Bronchial epithelial cell (primary cell): ENCODE data around the gene CRABP2. TPM values are rescaled to one million over a fixed set of nuclear protein-coding genes. Genes with fewer than 3 reads are reported as not detected.

Experiments used
- DNase-seq: peaks from one replicate; pipeline ENCODE4 v3.0.0-alpha.2; 2010; ENCODE audit warnings: low read depth
- FAIRE-seq: peaks from 2 replicates; lab custom pipeline; 2011; peaks lifted over from hg19 to GRCh38; lab: Jason Lieb, UNC
- H3K27me3 ChIP-seq: 2 replicates; pipeline ENCODE4 v1.5.1; 2011; ENCODE audit warnings: low read length; ENCODE audit not compliant: control insufficient read depth, insufficient read depth
- H3K36me3 ChIP-seq: 2 replicates; pipeline ENCODE4 v1.5.1; 2011; ENCODE audit warnings: low read length; ENCODE audit not compliant: control insufficient read depth, insufficient read depth
- H3K4me3 ChIP-seq: 2 replicates; pipeline ENCODE4 v1.5.1; 2011; ENCODE audit warnings: mild to moderate bottlenecking, low read depth, low read length, control low read depth
- total RNA-seq: library from RNA; depleted of rRNA; stranded (reverse); fragments of >200 nt; gene quantifications from 2 replicates; pipeline ENCODE4 v1.2.1, GENCODE V29; 2014
- TF ChIP-seq, protein P1 (sequence below): IDR thresholded peaks from 2 replicates; pipeline ENCODE4 v1.5.1; 2011; ENCODE audit warnings: mild to moderate bottlenecking, moderate library complexity, low read length, control low read depth, inconsistent platforms; ENCODE audit not compliant: insufficient read depth, severe bottlenecking

Gene CRABP2
- total RNA-seq, 1 donor from 2014 or later, result 5.3 TPM

DNA sequence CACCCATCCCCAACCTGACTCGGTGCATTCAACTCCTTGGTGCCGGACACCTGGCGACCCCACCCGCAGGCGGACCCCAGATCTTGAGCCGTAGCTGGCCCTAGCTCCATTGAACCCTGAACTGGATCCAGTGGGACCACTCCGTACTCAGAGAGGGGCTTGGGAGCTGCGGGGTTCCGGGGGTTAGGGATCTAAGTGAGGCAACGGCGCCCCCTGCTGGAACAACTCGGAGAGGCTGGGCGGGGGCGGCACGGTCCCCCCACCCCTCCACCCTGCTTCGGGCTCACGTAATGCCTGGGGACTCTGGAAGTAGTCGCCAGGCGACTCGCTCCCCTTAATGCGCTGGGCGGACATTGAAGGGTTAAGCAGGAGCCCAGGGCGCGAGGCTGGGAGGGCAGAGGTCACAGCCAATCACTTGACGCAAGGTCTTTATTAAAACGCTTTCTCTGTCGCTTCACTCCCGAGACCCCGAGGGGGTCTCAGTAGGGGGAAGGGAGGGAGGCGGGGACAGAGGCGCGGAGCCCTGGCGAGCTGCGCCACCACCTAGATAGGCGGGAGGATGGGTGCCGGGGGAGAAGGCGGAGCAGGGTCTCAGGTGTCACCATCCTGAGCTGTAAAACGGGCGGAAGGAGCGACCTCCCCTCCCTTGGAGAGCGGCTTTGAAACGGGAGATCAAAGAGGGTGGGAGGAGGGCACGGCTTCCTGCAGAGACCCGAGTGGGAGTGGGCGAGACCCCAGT, 704 bp upstream of the CRABP2 start:
- DNase-seq (no peak), FAIRE-seq (no peak)
- Histone ChIP-seq H3K27me3 (no peaks in the 10 kb centered on the region), H3K36me3 (peaks cover 5% of the 10 kb centered on the region), H3K4me3 (peak overlapping the region; percentile 60)
- TF ChIP-seq, protein P1, sequence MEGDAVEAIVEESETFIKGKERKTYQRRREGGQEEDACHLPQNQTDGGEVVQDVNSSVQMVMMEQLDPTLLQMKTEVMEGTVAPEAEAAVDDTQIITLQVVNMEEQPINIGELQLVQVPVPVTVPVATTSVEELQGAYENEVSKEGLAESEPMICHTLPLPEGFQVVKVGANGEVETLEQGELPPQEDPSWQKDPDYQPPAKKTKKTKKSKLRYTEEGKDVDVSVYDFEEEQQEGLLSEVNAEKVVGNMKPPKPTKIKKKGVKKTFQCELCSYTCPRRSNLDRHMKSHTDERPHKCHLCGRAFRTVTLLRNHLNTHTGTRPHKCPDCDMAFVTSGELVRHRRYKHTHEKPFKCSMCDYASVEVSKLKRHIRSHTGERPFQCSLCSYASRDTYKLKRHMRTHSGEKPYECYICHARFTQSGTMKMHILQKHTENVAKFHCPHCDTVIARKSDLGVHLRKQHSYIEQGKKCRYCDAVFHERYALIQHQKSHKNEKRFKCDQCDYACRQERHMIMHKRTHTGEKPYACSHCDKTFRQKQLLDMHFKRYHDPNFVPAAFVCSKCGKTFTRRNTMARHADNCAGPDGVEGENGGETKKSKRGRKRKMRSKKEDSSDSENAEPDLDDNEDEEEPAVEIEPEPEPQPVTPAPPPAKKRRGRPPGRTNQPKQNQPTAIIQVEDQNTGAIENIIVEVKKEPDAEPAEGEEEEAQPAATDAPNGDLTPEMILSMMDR, result peak; percentile 85

DNA sequence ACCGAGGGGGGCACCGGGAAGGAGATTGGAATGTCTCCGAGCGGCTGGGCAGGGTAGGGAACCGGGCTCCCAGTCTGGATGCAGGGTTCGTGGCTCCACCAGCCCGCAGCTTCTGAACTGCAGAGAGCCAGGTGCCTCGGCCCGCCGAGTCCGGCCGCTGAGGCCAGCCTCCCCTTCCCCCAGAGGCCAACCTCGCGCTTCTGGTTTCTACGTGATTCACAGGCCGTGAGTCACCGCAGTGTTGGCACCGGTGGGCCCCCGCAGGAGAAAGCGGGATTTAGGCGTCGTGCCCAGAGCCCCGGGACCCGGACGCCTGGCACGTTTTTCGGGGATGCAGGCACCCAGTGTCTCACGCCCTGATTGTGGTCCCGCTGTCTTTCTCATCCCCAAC, 458 bp downstream of the CRABP2 start:
- H3K4me3 ChIP-seq, result peak overlapping the region; percentile 60
- peaks cover 15% of the 10 kb centered on the region for H3K36me3 ChIP-seq
- DNase-seq (peak; percentile 73), FAIRE-seq (no peak)
- no peaks in the 10 kb centered on the region for H3K27me3 ChIP-seq
- TF ChIP-seq, protein P1, result no peak

DNA sequence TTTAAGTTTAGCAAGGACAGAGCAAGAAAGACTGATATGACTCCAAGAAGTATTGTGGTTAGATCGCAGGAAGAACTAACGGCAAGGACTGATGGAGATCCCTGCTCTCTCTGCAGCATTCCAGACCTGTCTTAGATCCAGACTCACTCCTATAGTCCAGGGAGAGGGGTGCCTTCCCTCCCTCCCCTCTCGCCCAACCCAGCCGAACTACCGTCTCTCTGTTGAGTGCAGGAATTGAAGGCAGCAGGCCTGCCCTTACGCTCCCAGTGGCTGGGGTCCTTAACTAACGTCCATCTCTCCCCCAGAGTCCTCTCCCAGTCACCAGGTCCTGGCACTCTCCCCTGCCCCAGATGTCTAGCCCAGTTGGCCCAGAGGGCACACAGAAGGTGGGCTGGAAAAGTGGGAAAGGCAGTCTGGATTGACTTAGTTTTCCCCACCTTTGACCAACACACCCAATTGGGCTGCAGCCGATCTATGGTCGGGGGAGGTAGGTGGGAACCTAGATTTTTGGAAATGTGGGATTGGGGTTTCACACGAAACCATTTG, 1.1 kb downstream of the CRABP2 start:
- TF ChIP-seq, protein P1, result no peak
- Histone ChIP-seq H3K4me3 (peak overlapping the region; percentile 60), H3K27me3 (no peaks in the 10 kb centered on the region), H3K36me3 (peaks cover 17% of the 10 kb centered on the region)
- no peak for DNase-seq
- no peak for FAIRE-seq

DNA sequence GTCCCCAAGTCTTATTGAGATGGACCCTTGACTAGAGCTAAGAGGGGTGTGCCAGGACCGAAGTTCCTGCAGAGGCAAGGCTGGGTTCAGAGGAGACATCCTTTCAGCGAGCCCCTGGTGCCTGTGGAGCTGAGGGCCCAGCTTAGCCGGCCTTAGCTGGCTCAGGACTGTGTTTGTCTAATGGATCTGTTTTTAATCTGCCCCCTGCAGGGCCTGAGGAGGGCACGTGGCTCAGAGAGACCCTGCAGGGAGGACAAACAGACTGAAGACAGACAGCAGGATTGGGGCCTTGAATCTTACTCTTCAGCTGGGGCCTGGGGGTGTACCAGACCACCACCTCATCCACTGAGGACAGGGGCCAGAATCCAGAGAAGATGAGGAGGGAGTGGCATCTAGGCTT, 1.6 kb downstream of the CRABP2 start:
- H3K36me3 ChIP-seq, result peaks cover 21% of the 10 kb centered on the region
- TF ChIP-seq, protein P1, result no peak
- H3K27me3 ChIP-seq, result no peaks in the 10 kb centered on the region
- H3K4me3 ChIP-seq, result peak overlapping the region; percentile 60
- DNase-seq (no peak), FAIRE-seq (no peak)

DNA sequence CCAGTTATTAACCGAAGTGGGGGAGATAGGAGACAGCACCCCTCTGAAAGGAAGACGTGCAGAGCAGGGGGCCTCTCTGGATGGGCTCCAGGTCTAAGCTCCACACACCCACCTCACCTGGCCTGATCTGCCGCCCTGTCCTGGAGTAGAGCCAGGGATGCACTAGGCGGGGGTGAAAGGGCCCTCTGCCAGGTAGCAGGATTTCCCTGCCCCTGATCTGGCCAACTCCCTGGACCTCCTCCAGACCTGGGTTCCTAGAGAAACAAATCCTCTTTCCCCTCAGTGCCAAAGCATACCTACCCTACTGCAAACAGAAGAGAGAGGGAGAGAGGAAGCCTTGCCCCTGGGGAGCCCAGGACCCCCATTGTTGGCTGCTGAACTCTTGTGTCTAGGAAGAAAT, 2.0 kb downstream of the CRABP2 start:
- TF ChIP-seq, protein P1, result no peak
- DNase-seq, result no peak
- peaks cover 21% of the 10 kb centered on the region for H3K36me3 ChIP-seq
- peak overlapping the region; percentile 60 for H3K4me3 ChIP-seq
- FAIRE-seq, result no peak
- no peaks in the 10 kb centered on the region for H3K27me3 ChIP-seq
